ENCODE data around the gene USP54. TPM values are rescaled to one million over a fixed set of nuclear protein-coding genes. Genes with fewer than 3 reads are reported as not detected.
A peak's percentile ranks its signal among the peaks of the same experiment; 100 is the strongest.

USP54 gene
- total and polyA plus RNA-seq, 9 of the 15 experiments (the other 6 are each of a cell fraction or from before 2014, with no cell fraction given) = 3.8 to 40.1 (median 16.9) TPM

DNA sequence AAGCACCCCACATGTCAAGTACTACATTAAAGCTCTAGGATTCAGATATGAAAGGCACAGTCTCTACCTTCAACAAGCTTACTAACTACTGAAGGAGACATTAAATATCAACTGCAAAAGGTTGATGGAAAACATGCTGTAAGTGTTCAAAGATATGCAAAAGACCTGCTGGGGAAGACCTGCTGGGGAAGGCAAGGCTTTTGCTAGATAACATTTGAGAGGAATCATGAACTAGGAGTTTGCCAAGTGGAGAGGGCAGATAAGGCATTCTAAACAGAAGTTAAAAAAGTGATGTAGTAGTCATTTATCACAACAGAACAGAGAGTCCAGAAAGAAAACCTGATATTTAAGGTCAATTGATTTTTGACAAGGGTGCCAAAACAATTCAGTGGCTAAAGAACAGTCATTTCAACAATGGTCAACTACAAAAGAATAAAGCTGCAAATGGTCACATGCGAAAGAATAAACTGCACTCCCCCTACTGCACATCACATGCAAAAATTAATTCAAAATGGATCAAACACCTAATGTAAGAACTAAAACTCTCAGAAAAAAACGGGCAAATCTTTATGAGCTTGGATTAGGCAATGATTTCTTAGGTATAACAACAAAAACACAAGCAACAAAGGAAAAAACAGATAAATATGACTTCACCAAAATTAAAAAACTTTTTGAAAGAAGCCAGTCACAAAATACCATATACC, 134.8 kb downstream of the USP54 start (continued):
- TF ChIP-seq CBFA2T2 (conservative IDR thresholded peaks at IDR 0.05) = peak; percentile 100
- TF ChIP-seq ZNF695 (CRISPR knock-in tag; IDR thresholded peaks at IDR 0.05) = no peak
- TF ChIP-seq ZC3H4 (CRISPR knock-in tag; IDR thresholded peaks at IDR 0.05; ENCODE audit: borderline replicate concordance) = no peak
- no peak for TF ChIP-seq SLC30A9 (CRISPR knock-in tag; IDR thresholded peaks at IDR 0.05)
- TF ChIP-seq BMI1 (IDR thresholded peaks at IDR 0.05; ENCODE audit: low read length) = 0 out of 2 replicates have a peak, but pooled peaks have one; percentile 24
- TF ChIP-seq, protein P1, sequence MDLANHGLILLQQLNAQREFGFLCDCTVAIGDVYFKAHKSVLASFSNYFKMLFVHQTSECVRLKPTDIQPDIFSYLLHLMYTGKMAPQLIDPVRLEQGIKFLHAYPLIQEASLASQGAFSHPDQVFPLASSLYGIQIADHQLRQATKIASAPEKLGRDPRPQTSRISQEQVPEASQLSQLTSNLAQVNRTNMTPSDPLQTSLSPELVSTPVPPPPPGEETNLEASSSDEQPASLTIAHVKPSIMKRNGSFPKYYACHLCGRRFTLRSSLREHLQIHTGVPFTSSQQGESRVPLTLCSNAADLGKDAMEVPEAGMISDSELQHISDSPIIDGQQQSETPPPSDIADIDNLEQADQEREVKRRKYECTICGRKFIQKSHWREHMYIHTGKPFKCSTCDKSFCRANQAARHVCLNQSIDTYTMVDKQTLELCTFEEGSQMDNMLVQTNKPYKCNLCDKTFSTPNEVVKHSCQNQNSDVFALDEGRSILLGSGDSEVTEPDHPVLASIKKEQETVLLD (IDR thresholded peaks at IDR 0.05) = peak; percentile 83
- no peak for TF ChIP-seq DIDO1 (tag; IDR thresholded peaks at IDR 0.05; ENCODE audit: low read depth)
- peak; percentile 13; the same call in 1 of the 2 replicates for TF ChIP-seq SMARCA5 (IDR thresholded peaks at IDR 0.05)
- no peak for TF ChIP-seq IRF2 (CRISPR knock-in tag; IDR thresholded peaks at IDR 0.05)
- TF ChIP-seq CAMTA2 (CRISPR knock-in tag; conservative IDR thresholded peaks at IDR 0.05) = no peak
- TF ChIP-seq CBX3 (IDR thresholded peaks at IDR 0.05; ENCODE audit: borderline replicate concordance in 1 of 2, low read length in 2 of 2) = peak in 1 of 2 experiments; percentile 96; a peak in 2 of 3 replicates
- no peak for TF ChIP-seq PHF8 (IDR thresholded peaks at IDR 0.05; ENCODE audit: borderline replicate concordance, low read length)
- TF ChIP-seq DDX20 (tag; IDR thresholded peaks at IDR 0.05; ENCODE audit: low read depth) = no peak
- no peak; the same call in 1 of the 2 replicates for TF ChIP-seq HMG20A (CRISPR knock-in tag; conservative IDR thresholded peaks at IDR 0.05)
- TF ChIP-seq, protein P2, sequence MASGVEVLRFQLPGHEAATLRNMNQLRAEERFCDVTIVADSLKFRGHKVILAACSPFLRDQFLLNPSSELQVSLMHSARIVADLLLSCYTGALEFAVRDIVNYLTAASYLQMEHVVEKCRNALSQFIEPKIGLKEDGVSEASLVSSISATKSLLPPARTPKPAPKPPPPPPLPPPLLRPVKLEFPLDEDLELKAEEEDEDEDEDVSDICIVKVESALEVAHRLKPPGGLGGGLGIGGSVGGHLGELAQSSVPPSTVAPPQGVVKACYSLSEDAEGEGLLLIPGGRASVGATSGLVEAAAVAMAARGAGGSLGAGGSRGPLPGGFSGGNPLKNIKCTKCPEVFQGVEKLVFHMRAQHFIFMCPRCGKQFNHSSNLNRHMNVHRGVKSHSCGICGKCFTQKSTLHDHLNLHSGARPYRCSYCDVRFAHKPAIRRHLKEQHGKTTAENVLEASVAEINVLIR (CRISPR knock-in tag; IDR thresholded peaks at IDR 0.05) = peak; percentile 52; the same call in 1 of the 2 replicates
- TF ChIP-seq XRCC5 (IDR thresholded peaks at IDR 0.05; ENCODE audit: low read depth, low read length) = no peak
- no peak for TF ChIP-seq ZSCAN32 (CRISPR knock-in tag; IDR thresholded peaks at IDR 0.05)
- TF ChIP-seq KLF1 (tag; IDR thresholded peaks at IDR 0.05) = no peak
- TF ChIP-seq ZNF583 (CRISPR knock-in tag; IDR thresholded peaks at IDR 0.05) = no peak
- TF ChIP-seq GTF2E2 (tag; IDR thresholded peaks at IDR 0.05) = peak; percentile 43; the same call in 1 of the 2 replicates
- no peak for TF ChIP-seq MCM2 (IDR thresholded peaks at IDR 0.05; ENCODE audit: low read depth)
- no peak for TF ChIP-seq CHD1 (IDR thresholded peaks at IDR 0.05; ENCODE audit: low read length)
- TF ChIP-seq, protein P3, sequence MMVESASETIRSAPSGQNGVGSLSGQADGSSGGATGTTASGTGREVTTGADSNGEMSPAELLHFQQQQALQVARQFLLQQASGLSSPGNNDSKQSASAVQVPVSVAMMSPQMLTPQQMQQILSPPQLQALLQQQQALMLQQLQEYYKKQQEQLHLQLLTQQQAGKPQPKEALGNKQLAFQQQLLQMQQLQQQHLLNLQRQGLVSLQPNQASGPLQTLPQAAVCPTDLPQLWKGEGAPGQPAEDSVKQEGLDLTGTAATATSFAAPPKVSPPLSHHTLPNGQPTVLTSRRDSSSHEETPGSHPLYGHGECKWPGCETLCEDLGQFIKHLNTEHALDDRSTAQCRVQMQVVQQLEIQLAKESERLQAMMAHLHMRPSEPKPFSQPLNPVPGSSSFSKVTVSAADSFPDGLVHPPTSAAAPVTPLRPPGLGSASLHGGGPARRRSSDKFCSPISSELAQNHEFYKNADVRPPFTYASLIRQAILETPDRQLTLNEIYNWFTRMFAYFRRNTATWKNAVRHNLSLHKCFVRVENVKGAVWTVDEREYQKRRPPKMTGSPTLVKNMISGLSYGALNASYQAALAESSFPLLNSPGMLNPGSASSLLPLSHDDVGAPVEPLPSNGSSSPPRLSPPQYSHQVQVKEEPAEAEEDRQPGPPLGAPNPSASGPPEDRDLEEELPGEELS (CRISPR knock-in tag; IDR thresholded peaks at IDR 0.05; ENCODE audit: borderline replicate concordance) = no peak
- peak; percentile 99 for TF ChIP-seq EP300 (IDR thresholded peaks at IDR 0.05; ENCODE audit: low read length)
- TF ChIP-seq TAF9B (IDR thresholded peaks at IDR 0.05; ENCODE audit: partially characterized antibody) = peak; percentile 67

All from K562 (cell line).